Measurements from ENCODE around the gene SLC35F1.

Gene SLC35F1

DNA sequence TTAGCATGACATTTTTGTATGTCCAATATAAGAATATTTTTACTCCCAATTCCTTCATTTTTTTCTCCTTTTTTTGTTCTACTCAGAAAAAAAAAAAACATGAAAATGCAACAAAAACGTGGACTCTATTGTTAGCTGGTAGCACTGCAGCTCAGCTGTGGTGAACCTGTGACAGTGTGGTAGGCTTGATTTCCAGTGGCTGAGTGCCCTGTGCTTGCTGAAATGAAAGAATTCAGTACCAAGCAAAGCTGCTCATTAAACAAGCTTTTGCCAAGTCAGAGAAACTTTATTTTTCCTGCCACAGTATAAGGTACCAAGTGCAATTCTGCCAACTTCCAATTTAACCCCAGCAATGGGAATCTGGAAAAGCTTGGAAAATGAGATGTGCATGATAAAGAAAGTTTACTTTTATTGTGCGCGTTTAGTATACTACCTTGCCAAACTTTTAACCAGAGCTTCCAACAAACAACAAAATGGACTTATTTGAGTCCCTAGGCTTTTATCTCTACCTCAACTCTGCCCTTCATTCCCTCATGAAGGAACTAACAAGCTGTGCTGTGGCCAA is 215.2 kb downstream of the SLC35F1 start:
- Histone ChIP-seq H3K27ac (ENCODE audit: extremely low read depth, low read depth, low read length) (no peak overlapping the region), H3K4me3 (ENCODE audit: low read depth, low read length) (no peak overlapping the region), H3K4me1 (ENCODE audit: control insufficient read depth, insufficient read depth, low read length) (0 out of 2 replicates have a peak, but pooled peaks cover 4% of the 10 kb centered on the region), H3K36me3 (ENCODE audit: control insufficient read depth in 2 of 2, insufficient read depth in 1 of 2, low read length in 2 of 2) (no peaks in the 10 kb centered on the region), H3K9me3 (ENCODE audit: control insufficient read depth, insufficient read depth, low read depth, low read length) (no peaks in the 10 kb centered on the region)
- TF ChIP-seq, protein P1, sequence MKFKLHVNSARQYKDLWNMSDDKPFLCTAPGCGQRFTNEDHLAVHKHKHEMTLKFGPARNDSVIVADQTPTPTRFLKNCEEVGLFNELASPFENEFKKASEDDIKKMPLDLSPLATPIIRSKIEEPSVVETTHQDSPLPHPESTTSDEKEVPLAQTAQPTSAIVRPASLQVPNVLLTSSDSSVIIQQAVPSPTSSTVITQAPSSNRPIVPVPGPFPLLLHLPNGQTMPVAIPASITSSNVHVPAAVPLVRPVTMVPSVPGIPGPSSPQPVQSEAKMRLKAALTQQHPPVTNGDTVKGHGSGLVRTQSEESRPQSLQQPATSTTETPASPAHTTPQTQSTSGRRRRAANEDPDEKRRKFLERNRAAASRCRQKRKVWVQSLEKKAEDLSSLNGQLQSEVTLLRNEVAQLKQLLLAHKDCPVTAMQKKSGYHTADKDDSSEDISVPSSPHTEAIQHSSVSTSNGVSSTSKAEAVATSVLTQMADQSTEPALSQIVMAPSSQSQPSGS (tag by site-specific recombination; IDR thresholded peaks at IDR 0.05; ENCODE audit: low read depth): no peak
- TF ChIP-seq SCRT1 (tag by site-specific recombination; IDR thresholded peaks at IDR 0.05; ENCODE audit: borderline replicate concordance) (no peak), ZNF423 (tag by site-specific recombination; IDR thresholded peaks at IDR 0.05) (no peak), ZNF37A (tag by site-specific recombination; IDR thresholded peaks at IDR 0.05) (no peak), ZNF175 (tag by site-specific recombination; IDR thresholded peaks at IDR 0.05) (no peak), ZNF214 (tag by site-specific recombination; IDR thresholded peaks at IDR 0.05; ENCODE audit: borderline replicate concordance) (no peak), HOXA7 (CRISPR knock-in tag; IDR thresholded peaks at IDR 0.05; ENCODE audit: borderline replicate concordance) (no peak), ZNF2 (tag by site-specific recombination; IDR thresholded peaks at IDR 0.05) (no peak), ZNF555 (tag by site-specific recombination; conservative IDR thresholded peaks at IDR 0.05) (no peak), KLF9 (tag by site-specific recombination; IDR thresholded peaks at IDR 0.05; ENCODE audit: low read depth) (no peak), ZNF843 (tag by site-specific recombination; IDR thresholded peaks at IDR 0.05) (no peak), ZNF585B (tag by site-specific recombination; IDR thresholded peaks at IDR 0.05) (no peak), ZNF223 (tag by site-specific recombination; IDR thresholded peaks at IDR 0.05) (no peak), IKZF3 (tag by site-specific recombination; IDR thresholded peaks at IDR 0.05) (no peak), ZNF529 (tag by site-specific recombination; IDR thresholded peaks at IDR 0.05; ENCODE audit: insufficient replicate concordance) (no peak), ZNF433 (tag by site-specific recombination; IDR thresholded peaks at IDR 0.05; ENCODE audit: low read depth) (no peak), KLF8 (tag by site-specific recombination; IDR thresholded peaks at IDR 0.05) (no peak), PRDM1 (tag by site-specific recombination; IDR thresholded peaks at IDR 0.05) (no peak), ZNF501 (tag by site-specific recombination; IDR thresholded peaks at IDR 0.05) (no peak)
- TF ChIP-seq, protein P2, sequence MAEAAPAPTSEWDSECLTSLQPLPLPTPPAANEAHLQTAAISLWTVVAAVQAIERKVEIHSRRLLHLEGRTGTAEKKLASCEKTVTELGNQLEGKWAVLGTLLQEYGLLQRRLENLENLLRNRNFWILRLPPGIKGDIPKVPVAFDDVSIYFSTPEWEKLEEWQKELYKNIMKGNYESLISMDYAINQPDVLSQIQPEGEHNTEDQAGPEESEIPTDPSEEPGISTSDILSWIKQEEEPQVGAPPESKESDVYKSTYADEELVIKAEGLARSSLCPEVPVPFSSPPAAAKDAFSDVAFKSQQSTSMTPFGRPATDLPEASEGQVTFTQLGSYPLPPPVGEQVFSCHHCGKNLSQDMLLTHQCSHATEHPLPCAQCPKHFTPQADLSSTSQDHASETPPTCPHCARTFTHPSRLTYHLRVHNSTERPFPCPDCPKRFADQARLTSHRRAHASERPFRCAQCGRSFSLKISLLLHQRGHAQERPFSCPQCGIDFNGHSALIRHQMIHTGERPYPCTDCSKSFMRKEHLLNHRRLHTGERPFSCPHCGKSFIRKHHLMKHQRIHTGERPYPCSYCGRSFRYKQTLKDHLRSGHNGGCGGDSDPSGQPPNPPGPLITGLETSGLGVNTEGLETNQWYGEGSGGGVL (tag by site-specific recombination; IDR thresholded peaks at IDR 0.05): no peak
- ChIA-PET CTCF (interaction anchor here (0.6 to 0.7 kb wide), 3 partner anchors 349 to 786 kb away, joined by 3 to 4 read pairs (median 4); no protein-coding TSS in a partner anchor), POLR2A (no interaction called here)

DNA sequence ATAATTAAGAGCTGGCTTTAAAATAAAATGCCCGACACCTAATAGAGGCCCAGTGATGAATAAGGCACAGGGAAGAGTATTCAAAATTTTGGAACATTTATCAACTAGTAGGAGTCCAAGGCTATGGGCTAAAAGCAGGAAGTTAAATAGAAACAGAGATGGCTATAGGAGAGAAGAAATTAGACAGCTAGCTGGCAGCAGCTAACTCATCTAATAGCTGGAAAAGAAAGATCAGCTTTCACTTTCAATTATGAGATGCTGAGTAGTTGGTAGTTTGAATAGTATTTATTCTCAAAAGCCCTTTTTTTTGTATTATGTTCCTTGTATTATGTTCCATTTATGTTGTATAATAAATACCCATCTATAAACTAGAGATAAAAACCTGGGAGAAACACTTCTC is 215.7 kb downstream of the SLC35F1 start:
- ChIA-PET CTCF (interaction anchor here (0.6 to 0.7 kb wide), 3 partner anchors 107 to 786 kb away, joined by 3 to 4 read pairs (median 3); no protein-coding TSS in a partner anchor), POLR2A (no interaction called here)
- Histone ChIP-seq H3K9me3 (ENCODE audit: control insufficient read depth, insufficient read depth, low read depth, low read length) (no peaks in the 10 kb centered on the region), H3K27ac (ENCODE audit: extremely low read depth, low read depth, low read length) (no peak overlapping the region), H3K36me3 (ENCODE audit: control insufficient read depth in 2 of 2, insufficient read depth in 1 of 2, low read length in 2 of 2) (no peaks in the 10 kb centered on the region), H3K4me1 (ENCODE audit: control insufficient read depth, insufficient read depth, low read length) (0 out of 2 replicates have a peak, but pooled peaks cover 4% of the 10 kb centered on the region), H3K4me3 (ENCODE audit: low read depth, low read length) (no peak overlapping the region)
- TF ChIP-seq ZNF701 (tag by site-specific recombination; IDR thresholded peaks at IDR 0.05) (no peak), ZNF677 (tag by site-specific recombination; IDR thresholded peaks at IDR 0.05) (no peak), ZNF112 (tag by site-specific recombination; IDR thresholded peaks at IDR 0.05) (no peak)
